Right atrium auricular region (tissue), 2 donors: ENCODE data around the gene C22orf42. TPM values are rescaled to one million over a fixed set of nuclear protein-coding genes. Genes with fewer than 3 reads are reported as not detected.

Source experiments
- DNase-seq: peaks from one replicate; pipeline ENCODE4 v3.0.0-alpha.2; 2019; ENCODE audit warnings: low spot score
- H3K27ac ChIP-seq, 2 donors: fragments of 200-600 bp; sonication (generic); 1 replicate in 1 of 2; 2 replicates in 1 of 2; pipeline ENCODE4 v1.5.1; 2016 to 2019
- H3K27me3 ChIP-seq, 2 donors: fragments of 200-600 bp; sonication (generic); one replicate each; pipeline versions ENCODE4 v1.5.1 to v1.6.0; 2017 to 2019
- H3K36me3 ChIP-seq: fragments of 200-600 bp; sonication (generic); one replicate; pipeline ENCODE4 v1.5.1; 2016
- H3K4me1 ChIP-seq, 2 donors: fragments of 200-600 bp; sonication (generic); one replicate each; pipeline versions ENCODE4 v1.5.1 to v1.6.0; 2017 to 2019
- H3K4me3 ChIP-seq, 2 donors: fragments of 200-600 bp; sonication (generic); 1 replicate in 1 of 2; 2 replicates in 1 of 2; pipeline ENCODE4 v1.5.1; 2017 to 2019; ENCODE audit warnings: mild to moderate bottlenecking in 1 of 2, moderate library complexity in 1 of 2
- H3K9me3 ChIP-seq, 2 donors: fragments of 200-600 bp; sonication (generic); one replicate each; pipeline ENCODE4 v1.5.1; 2019
- total RNA-seq, 2 donors: library from RNA; depleted of rRNA; stranded (reverse); fragments of >200 nt; gene quantifications; one replicate each; pipeline ENCODE4 v1.1.0, GENCODE V29; 2016
- TF ChIP-seq, protein P1 (sequence below), 2 donors: fragments of 200-600 bp; sonication (generic); IDR thresholded peaks; one replicate each; pipeline ENCODE4 v1.5.1; 2019; ENCODE audit warnings: antibody characterized with exemption in 2 of 2

C22orf42 gene
- total RNA-seq, 2 donors from 2014 or later, result not detected

DNA sequence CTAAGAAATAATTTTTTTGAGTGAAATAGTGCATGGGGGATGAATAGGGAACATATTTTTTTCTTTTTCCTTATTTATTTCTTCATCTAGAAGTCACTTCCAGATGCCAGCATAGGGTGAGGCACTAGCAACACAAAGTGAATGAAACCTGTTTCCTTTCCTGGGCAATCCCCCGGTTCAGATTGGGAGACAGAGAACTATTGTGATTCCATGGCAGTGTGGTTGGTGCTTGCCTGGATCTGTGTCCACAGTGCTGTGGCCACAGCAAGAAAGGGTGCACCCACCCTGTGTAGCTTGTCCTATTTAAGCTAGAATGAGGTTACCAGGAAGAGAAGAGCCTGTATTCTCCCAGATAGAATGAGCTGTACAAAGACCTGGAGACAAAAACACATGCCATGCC is 58.4 kb downstream of the C22orf42 start:
- H3K4me3 ChIP-seq, result no peak overlapping the region
- H3K27me3 ChIP-seq, result no peaks in the 10 kb centered on the region
- H3K27ac ChIP-seq, result no peak overlapping the region
- TF ChIP-seq, protein P1, sequence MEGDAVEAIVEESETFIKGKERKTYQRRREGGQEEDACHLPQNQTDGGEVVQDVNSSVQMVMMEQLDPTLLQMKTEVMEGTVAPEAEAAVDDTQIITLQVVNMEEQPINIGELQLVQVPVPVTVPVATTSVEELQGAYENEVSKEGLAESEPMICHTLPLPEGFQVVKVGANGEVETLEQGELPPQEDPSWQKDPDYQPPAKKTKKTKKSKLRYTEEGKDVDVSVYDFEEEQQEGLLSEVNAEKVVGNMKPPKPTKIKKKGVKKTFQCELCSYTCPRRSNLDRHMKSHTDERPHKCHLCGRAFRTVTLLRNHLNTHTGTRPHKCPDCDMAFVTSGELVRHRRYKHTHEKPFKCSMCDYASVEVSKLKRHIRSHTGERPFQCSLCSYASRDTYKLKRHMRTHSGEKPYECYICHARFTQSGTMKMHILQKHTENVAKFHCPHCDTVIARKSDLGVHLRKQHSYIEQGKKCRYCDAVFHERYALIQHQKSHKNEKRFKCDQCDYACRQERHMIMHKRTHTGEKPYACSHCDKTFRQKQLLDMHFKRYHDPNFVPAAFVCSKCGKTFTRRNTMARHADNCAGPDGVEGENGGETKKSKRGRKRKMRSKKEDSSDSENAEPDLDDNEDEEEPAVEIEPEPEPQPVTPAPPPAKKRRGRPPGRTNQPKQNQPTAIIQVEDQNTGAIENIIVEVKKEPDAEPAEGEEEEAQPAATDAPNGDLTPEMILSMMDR (IDR thresholded peaks at IDR 0.05), result no peak
- H3K9me3 ChIP-seq, result no peaks in the 10 kb centered on the region
- DNase-seq, result no peak
- peaks cover 0 to 6% of the 10 kb centered on the region in 2 donors for H3K4me1 ChIP-seq
- peaks cover 26% of the 10 kb centered on the region for H3K36me3 ChIP-seq

Other genes starting within 250 kb of the C22orf42 start
- gene YWHAH, start 214.8 kb downstream of the C22orf42 start, total RNA-seq, result 10 to 100 TPM; 47.9 to 92.0 TPM
- 10 to 100 TPM; 34.9 to 67.5 TPM for gene SLC5A1, start 116.0 kb downstream of the C22orf42 start, total RNA-seq
- not detected for gene RFPL2, start 45.8 kb upstream of the C22orf42 start, total RNA-seq
- gene SLC5A4, start 96.0 kb upstream of the C22orf42 start, total RNA-seq, result under 1 TPM in 1 of 2 donors, not detected in 1; 0.35 TPM
- gene RFPL3, start 198.6 kb upstream of the C22orf42 start, total RNA-seq, result not detected